D721Med (cell line): Measurements from ENCODE around the gene LIPM.

Experiments
- DNase-seq: peaks from one replicate; pipeline ENCODE4 v3.0.0; 2011; ENCODE audit warnings: low spot score; ENCODE audit not compliant: insufficient read length
- FAIRE-seq: peaks from 2 replicates; lab custom pipeline; 2011; peaks lifted over from hg19 to GRCh38; lab: Jason Lieb, UNC
- TF ChIP-seq, protein P1 (sequence below): IDR thresholded peaks from 2 replicates; pipeline ENCODE4 v1.5.1; 2012; ENCODE audit warnings: mild to moderate bottlenecking, control low read depth; ENCODE audit not compliant: insufficient read depth; ENCODE audit errors: missing control alignments

Gene LIPM

DNA sequence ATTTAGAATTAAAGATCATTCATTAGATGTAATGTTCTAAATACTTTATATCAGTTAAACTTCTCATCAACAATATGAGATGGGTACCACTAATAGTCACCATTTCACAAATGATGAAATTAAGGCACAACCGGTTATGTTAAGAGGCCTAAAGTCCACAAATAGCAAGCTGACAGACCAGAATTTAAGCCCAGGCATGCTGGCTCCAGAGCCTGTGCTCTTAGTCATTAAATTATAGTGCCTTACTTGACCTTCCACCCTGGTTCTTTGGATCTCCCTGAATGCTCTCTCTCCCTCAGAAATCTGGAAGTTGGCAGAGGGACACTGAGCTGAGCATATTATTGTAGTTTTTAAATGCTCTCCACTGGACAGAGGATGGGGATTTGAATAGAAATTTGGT lies 39.1 kb upstream of the LIPM start:
- DNase-seq (no peak), FAIRE-seq (no peak)
- TF ChIP-seq, protein P1, sequence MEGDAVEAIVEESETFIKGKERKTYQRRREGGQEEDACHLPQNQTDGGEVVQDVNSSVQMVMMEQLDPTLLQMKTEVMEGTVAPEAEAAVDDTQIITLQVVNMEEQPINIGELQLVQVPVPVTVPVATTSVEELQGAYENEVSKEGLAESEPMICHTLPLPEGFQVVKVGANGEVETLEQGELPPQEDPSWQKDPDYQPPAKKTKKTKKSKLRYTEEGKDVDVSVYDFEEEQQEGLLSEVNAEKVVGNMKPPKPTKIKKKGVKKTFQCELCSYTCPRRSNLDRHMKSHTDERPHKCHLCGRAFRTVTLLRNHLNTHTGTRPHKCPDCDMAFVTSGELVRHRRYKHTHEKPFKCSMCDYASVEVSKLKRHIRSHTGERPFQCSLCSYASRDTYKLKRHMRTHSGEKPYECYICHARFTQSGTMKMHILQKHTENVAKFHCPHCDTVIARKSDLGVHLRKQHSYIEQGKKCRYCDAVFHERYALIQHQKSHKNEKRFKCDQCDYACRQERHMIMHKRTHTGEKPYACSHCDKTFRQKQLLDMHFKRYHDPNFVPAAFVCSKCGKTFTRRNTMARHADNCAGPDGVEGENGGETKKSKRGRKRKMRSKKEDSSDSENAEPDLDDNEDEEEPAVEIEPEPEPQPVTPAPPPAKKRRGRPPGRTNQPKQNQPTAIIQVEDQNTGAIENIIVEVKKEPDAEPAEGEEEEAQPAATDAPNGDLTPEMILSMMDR: no peak

DNA sequence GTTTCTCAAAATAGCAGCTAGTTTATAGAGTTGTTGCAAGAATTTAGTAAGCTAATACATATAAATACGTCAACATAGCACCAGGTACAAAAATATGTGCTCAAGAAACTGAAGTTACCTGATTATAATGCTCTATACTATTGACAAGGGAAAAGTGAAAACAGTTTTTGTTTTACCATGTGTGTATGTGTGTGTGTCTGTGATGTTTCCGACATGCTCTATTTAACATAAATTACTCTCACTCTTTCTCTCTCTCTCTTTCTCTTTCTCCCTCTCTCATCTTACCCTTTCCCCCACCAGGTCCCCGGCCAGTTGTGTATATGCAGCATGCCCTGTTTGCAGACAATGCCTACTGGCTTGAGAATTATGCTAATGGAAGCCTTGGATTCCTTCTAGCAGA lies 38.4 kb upstream of the LIPM start:
- FAIRE-seq (no peak), DNase-seq (no peak)
- TF ChIP-seq, protein P1: no peak

DNA sequence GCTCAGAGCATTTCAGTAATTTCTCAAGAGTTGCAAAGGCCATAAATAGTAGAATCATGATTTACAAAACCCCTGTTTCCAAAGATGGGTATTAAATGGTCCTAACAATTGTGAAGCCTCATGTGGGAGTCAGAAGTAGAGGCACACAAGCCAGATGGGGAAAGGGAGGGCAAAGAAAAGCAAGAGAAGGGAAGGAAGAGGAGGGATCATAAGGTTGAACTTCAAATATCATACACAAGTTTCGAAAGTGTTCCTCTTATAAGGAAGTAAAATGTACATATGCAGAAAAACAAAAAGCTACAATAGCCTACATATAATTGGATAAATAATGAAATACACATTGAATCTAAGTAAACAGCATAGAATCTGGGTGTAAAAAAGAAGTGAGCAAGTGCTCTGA lies 36.7 kb upstream of the LIPM start:
- no peak for FAIRE-seq

DNA sequence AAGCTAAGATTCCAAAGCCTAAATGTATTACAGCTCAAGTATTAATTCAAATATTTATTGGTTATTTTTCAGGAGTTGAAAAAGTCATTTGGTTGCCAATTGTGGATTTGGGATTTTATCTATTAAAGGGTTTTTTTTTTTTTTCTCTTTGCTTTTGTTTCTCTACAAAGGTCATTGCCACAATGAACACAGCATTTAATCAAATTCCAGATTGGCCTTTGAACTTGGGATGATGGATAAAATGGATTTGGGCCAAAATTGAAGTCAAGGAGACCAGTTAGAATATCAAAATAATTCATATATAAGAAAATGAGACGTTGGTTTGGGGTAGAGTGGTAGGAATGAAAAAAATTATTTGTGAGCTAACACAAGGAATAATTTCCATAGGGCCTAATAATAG lies 33.1 kb upstream of the LIPM start:
- TF ChIP-seq, protein P1: no peak
- DNase-seq (no peak), FAIRE-seq (no peak)

More for the DNA sequence above, 36.7 kb upstream of the LIPM start:
- no peak for DNase-seq
- TF ChIP-seq, protein P1: no peak

DNA sequence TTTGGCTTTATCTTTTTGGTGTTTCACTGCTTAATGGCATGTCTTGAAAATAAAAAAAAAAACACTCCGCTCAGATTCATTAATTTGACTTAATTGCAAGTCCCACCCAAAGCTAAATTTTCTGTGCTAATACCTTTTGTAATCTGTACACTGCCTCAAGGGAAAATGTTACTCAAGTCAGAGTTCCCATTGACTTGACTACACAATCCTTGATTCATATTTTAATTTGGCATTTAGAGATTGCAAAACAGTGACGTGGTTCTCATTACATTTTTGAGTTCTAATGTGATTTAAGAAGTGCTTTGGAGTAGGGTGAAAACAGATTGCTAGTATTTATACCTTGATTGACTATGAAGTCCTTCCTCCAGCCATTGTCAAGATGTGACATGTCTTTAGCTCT lies 21.3 kb upstream of the LIPM start:
- FAIRE-seq (no peak), DNase-seq (no peak)

DNA sequence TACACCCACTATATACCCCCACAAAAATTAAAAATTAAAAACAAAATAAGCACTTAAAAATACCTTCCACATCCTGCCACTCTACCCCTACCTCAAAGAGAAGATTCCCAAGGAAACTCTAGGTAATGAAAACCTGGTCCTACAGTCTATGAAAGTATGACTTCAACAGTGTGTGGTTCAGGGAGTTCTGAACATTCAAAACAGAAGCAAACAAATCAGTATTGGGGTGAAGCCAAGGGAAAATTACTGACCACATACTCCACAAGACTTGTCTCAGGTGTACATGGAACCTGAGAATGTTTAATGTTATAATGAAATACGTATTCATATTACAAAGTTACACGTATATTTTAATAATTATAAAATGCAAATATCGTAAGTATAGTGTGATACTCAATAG lies 20.3 kb upstream of the LIPM start:
- DNase-seq: no peak
- no peak for FAIRE-seq

More for the DNA sequence above, 21.3 kb upstream of the LIPM start:
- TF ChIP-seq, protein P1: no peak

DNA sequence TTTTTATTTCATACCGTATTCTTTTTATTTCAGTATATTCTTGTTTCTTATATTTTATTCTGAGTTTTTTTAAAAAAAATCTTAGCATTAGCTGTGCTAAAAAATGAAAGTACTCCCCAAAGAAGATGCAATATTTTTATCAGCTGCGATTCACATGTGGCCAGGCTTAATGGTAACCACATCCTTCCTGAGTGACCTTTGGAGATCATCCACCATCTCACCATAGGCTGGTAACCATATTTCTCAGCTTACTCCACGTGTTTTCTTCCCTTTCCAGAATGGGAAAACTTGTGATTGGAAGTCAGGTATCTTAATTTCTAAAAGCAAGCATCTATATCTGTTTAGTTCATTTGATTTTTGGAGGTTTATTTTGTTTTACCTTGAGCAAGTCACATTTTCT lies 18.8 kb upstream of the LIPM start:
- TF ChIP-seq, protein P1: no peak
- FAIRE-seq: no peak
- DNase-seq: no peak

More for the DNA sequence above, 20.3 kb upstream of the LIPM start:
- TF ChIP-seq, protein P1: no peak
